GM12878 (cell line): ENCODE data around the gene ACOT7. TPM values are rescaled to one million over a fixed set of nuclear protein-coding genes. Genes with fewer than 3 reads are reported as not detected.
A peak's percentile ranks its signal among the peaks of the same experiment; 100 is the strongest.

Experiments
- ATAC-seq: fragments of 200-7000 bp; cut with Tn5 transposase; 3 replicates; pipeline ENCODE4 v1.9.1; 2020; ENCODE audit warnings: mild to moderate bottlenecking, moderate library complexity
- BruUV-seq: library from RNA; stranded (reverse); fragments of 400-500 nt; replicated peaks from 2 replicates; lab custom pipeline; 2021; lab: Mats Ljungman, UMichigan
- CTCF ChIA-PET: fragments of 300-600 bp; sonication (Branson Sonifier 250); formaldehyde crosslinking; extraction: SDS; loops from one replicate; lab custom pipeline; 2021; ENCODE audit warnings: inconsistent platforms; lab: Yijun Ruan, JAX
- POLR2A ChIA-PET: fragments of 350-600 bp; formaldehyde crosslinking; extraction: SDS; loops from one replicate; lab custom pipeline; 2021; ENCODE audit warnings: inconsistent platforms; lab: Charles Lee
- RAD21 ChIA-PET: fragments of 300-600 bp; sonication (Branson Sonifier 250); formaldehyde crosslinking; loops from one replicate; lab custom pipeline; 2023; ENCODE audit warnings: antibody characterized with exemption; ENCODE audit not compliant: unreplicated experiment; lab: Charles Lee
- SMC1A ChIA-PET: fragments of 300-600 bp; sonication (Branson Sonifier 250); formaldehyde crosslinking; loops from one replicate; lab custom pipeline; 2023; ENCODE audit not compliant: unreplicated experiment, uncharacterized antibody; lab: Charles Lee
- DNase-seq: peaks from one replicate; pipeline ENCODE4 v3.0.0-alpha.2; 2011; ENCODE audit warnings: low read depth, low spot score
- FAIRE-seq: peaks from 3 replicates; lab custom pipeline; 2011; peaks lifted over from hg19 to GRCh38; lab: Jason Lieb, UNC
- H2AFZ ChIP-seq: 2 replicates; pipeline ENCODE4 v1.6.0; 2011; ENCODE audit warnings: low read depth, low read length, control low read depth; ENCODE audit not compliant: control insufficient read depth
- H3K27ac ChIP-seq: 2 replicates; pipeline ENCODE4 v1.5.1; 2011; ENCODE audit warnings: control low read depth; ENCODE audit not compliant: control insufficient read depth, insufficient read depth
- H3K27me3 ChIP-seq, 2 experiments: replicated peaks in 1 of 2; 2 replicates each; pipeline versions ENCODE4 v1.6.0 to v1.6.1; 2011; ENCODE audit warnings: low read length in 1 of 2; ENCODE audit not compliant: control insufficient read depth in 2 of 2, insufficient read depth in 2 of 2
- H3K36me3 ChIP-seq, 2 experiments: 2 replicates each; pipeline ENCODE4 v1.5.1; 2011; ENCODE audit warnings: low read length in 1 of 2; ENCODE audit not compliant: control insufficient read depth in 2 of 2, insufficient read depth in 2 of 2
- H3K4me1 ChIP-seq: 2 replicates; pipeline ENCODE4 v1.6.1; 2011; ENCODE audit warnings: mild to moderate bottlenecking, low read length, moderate library complexity, mixed read lengths; ENCODE audit not compliant: control insufficient read depth, insufficient read depth
- H3K4me2 ChIP-seq: 2 replicates; pipeline ENCODE4 v1.6.0; 2011; ENCODE audit warnings: control low read depth; ENCODE audit not compliant: control insufficient read depth, insufficient read depth
- H3K4me3 ChIP-seq: fragments of 200-600 bp; sonication (generic); 2 replicates; pipeline ENCODE4 v1.5.1; 2016
- H3K79me2 ChIP-seq: 2 replicates; pipeline ENCODE4 v1.6.0; 2011; ENCODE audit warnings: low read length; ENCODE audit not compliant: control insufficient read depth, insufficient read depth
- H3K9ac ChIP-seq: 2 replicates; pipeline ENCODE4 v1.8.0; 2011; ENCODE audit warnings: low read length, control low read depth, mixed read lengths; ENCODE audit not compliant: control insufficient read depth, insufficient read depth
- H3K9me3 ChIP-seq: replicated peaks from 3 replicates; pipeline ENCODE4 v1.5.1; 2011; ENCODE audit warnings: mild to moderate bottlenecking, low read length; ENCODE audit not compliant: control insufficient read depth, insufficient read depth
- H4K20me1 ChIP-seq: 2 replicates; pipeline ENCODE4 v1.6.0; 2011; ENCODE audit not compliant: control insufficient read depth, insufficient read depth
- CHD2 ChIP-seq: IDR thresholded peaks from 2 replicates; pipeline ENCODE4 v1.6.1; 2011; ENCODE audit warnings: low read depth, low read length, improper control_type of control experiment, borderline replicate concordance
- DPF2 ChIP-seq: fragments of 450-650 bp; IDR thresholded peaks from 2 replicates; pipeline ENCODE4 v1.6.1; 2017; ENCODE audit warnings: mild to moderate bottlenecking
- LARP7 ChIP-seq: fragments of 450-650 bp; IDR thresholded peaks from 2 replicates; pipeline ENCODE4 v1.6.1; 2017; ENCODE audit warnings: mild to moderate bottlenecking
- MAX ChIP-seq: IDR thresholded peaks from 2 replicates; pipeline ENCODE4 v1.6.1; 2012; ENCODE audit warnings: low read depth, low read length, improper control_type of control experiment
- REST ChIP-seq: IDR thresholded peaks from 2 replicates; pipeline ENCODE4 v1.6.1; 2012; ENCODE audit warnings: mild to moderate bottlenecking, low read depth, low read length
- SRF ChIP-seq, 2 experiments: IDR thresholded peaks; 2 replicates each; pipeline ENCODE4 v1.6.1; 2011; ENCODE audit warnings: low read depth in 2 of 2, low read length in 2 of 2, mild to moderate bottlenecking in 1 of 2, moderate library complexity in 1 of 2
- TBL1XR1 ChIP-seq: IDR thresholded peaks from 2 replicates; pipeline ENCODE4 v1.6.1; 2012; ENCODE audit warnings: low read depth, low read length, improper control_type of control experiment
- WGBS: methylation state at CpG from one replicate; pipeline ENCODE4 v1.1.6; 2016; ENCODE audit warnings: low lambda C conversion rate; ENCODE audit not compliant: insufficient replicate concordance, insufficient coverage; ENCODE audit errors: missing lambda C conversion rate; 5-methylcytosine and 5-hydroxymethylcytosine counted together
- in situ Hi-C: fragments of 300-500 bp; cut with MboI; formaldehyde crosslinking; loops from 9 replicates; pipeline ENCODE4 v1.14.3; 2018; ENCODE audit warnings: mixed read lengths
- intact Hi-C: fragments of 100-400 bp; cut with micrococcal nuclease; formaldehyde crosslinking; loops from one replicate; pipeline ENCODE4 v1.14.2; 2022; ENCODE audit not compliant: unreplicated experiment
- polyA plus RNA-seq, 11 experiments: library from polyadenylated mRNA; depleted of rRNA in 4 of 11; unstranded in 6 of 11; stranded (reverse) in 5 of 11; fragments of >200 nt; fragmentation: Nextera tagmentation in 4 of 11; fragmentation: Illumina TruSeq in 1 of 11; extraction: Ambion mirVana in 4 of 11; extraction: Trizol in 1 of 11; gene quantifications; 1 replicate in 1 of 11; 2 replicates in 10 of 11; pipeline versions ENCODE4 v1.2.1 to v1.2.3, GENCODE V29; 2011 to 2016; ENCODE audit warnings: inconsistent platforms in 2 of 11, missing spikeins in 2 of 11, low read depth in 1 of 11
- total RNA-seq, 4 experiments: library from RNA; depleted of rRNA in 3 of 4; stranded (reverse); fragments of >200 nt in 3 of 4; fragmentation: Illumina TruSeq in 1 of 4; extraction: Trizol in 1 of 4; gene quantifications; 2 replicates each; pipeline versions ENCODE4 v1.2.1 to v1.2.3, GENCODE V29; 2013 to 2021

ACOT7 gene
- total and polyA plus RNA-seq, 10 of the 15 experiments (the other 5 are each of a cell fraction or from before 2014, with no cell fraction given): 8.9 to 206 (median 61.2) TPM

GRCh38 chr1:6292102-6292501 lies 101.5 kb downstream of the ACOT7 start:
- Histone ChIP-seq H3K27ac (peak overlapping the region; percentile 97; the same call in 1 of the 2 replicates), H3K79me2 (no peaks in the 10 kb centered on the region), H3K9me3 (no peaks in the 10 kb centered on the region), H3K9ac (no peak overlapping the region), H4K20me1 (no peaks in the 10 kb centered on the region), H2AFZ (no peak overlapping the region), H3K36me3 (peaks cover 3 to 15% of the 10 kb centered on the region in 2 experiments), H3K4me1 (peaks cover 20% of the 10 kb centered on the region), H3K27me3 (no peaks in the 10 kb centered on the region), H3K4me3 (no peak overlapping the region), H3K4me2 (no peak overlapping the region)
- 97% methylated on average over 10 of the region's 10 CpGs for WGBS
- ChIA-PET CTCF (interaction anchor here (0.6 kb wide), 1 partner anchor 54 kb away, joined by 3 read pairs; no protein-coding TSS in a partner anchor), POLR2A (no interaction called here), SMC1A (no interaction called here), RAD21 (no interaction called here)
- in situ Hi-C loops: no loop called here
- FAIRE-seq (no peak), DNase-seq (no peak), ATAC-seq (no peak)
- BruUV-seq: no TSS peak
- intact Hi-C loops: no loop called here
- no peak for TF ChIP-seq MAX
- TF ChIP-seq DPF2: no peak
- TF ChIP-seq REST: no peak
- TF ChIP-seq LARP7: no peak
- TF ChIP-seq CHD2: no peak
- no peak for TF ChIP-seq SRF (IDR thresholded peaks at IDR 0.05; ENCODE audit: low read depth in 2 of 2, low read length in 2 of 2)
- TF ChIP-seq TBL1XR1: no peak
